Hepatocyte (in vitro differentiated cells): Measurements from ENCODE around the gene ITPR1. TPM values are rescaled to one million over a fixed set of nuclear protein-coding genes. Genes with fewer than 3 reads are reported as not detected.
A peak's percentile ranks its signal among the peaks of the same experiment; 100 is the strongest.

Experiments used
- DNase-seq: peaks from one replicate; pipeline ENCODE4 v3.0.0-alpha.2; 2016; ENCODE audit warnings: low spot score
- H2AFZ ChIP-seq: fragments of 200-600 bp; sonication (generic); 2 replicates; pipeline ENCODE4 v1.6.0; 2016; ENCODE audit warnings: antibody characterized with exemption, mild to moderate bottlenecking
- H3K27ac ChIP-seq: fragments of 200-600 bp; sonication (generic); 2 replicates; pipeline ENCODE4 v1.5.1; 2016; ENCODE audit warnings: mild to moderate bottlenecking
- H3K27me3 ChIP-seq: fragments of 200-600 bp; sonication (generic); 2 replicates; pipeline ENCODE4 v1.6.1; 2016
- H3K36me3 ChIP-seq: fragments of 200-600 bp; sonication (generic); replicated peaks from 2 replicates; pipeline ENCODE4 v1.5.1; 2016; ENCODE audit warnings: low read depth; ENCODE audit not compliant: insufficient read depth
- H3K4me1 ChIP-seq: fragments of 200-600 bp; sonication (generic); 2 replicates; pipeline ENCODE4 v1.5.1; 2016; ENCODE audit warnings: mild to moderate bottlenecking, moderate library complexity; ENCODE audit not compliant: insufficient read depth
- H3K4me2 ChIP-seq: fragments of 200-600 bp; sonication (generic); 2 replicates; pipeline ENCODE4 v1.6.0; 2016
- H3K4me3 ChIP-seq: fragments of 200-600 bp; sonication (generic); 2 replicates; pipeline ENCODE4 v1.5.1; 2016; ENCODE audit warnings: mild to moderate bottlenecking
- H3K79me2 ChIP-seq: fragments of 200-600 bp; sonication (generic); 2 replicates; pipeline ENCODE4 v1.6.0; 2017; ENCODE audit warnings: mild to moderate bottlenecking
- H3K9me2 ChIP-seq: fragments of 200-600 bp; sonication (generic); replicated peaks from 2 replicates; pipeline ENCODE4 v1.6.0; 2017; ENCODE audit warnings: mild to moderate bottlenecking; ENCODE audit not compliant: insufficient read depth
- H3K9me3 ChIP-seq: fragments of 200-600 bp; sonication (generic); 2 replicates; pipeline ENCODE4 v1.5.1; 2016; ENCODE audit warnings: low read depth, mild to moderate bottlenecking
- H4K20me1 ChIP-seq: fragments of 200-600 bp; sonication (generic); 2 replicates; pipeline ENCODE4 v1.6.0; 2016; ENCODE audit warnings: mild to moderate bottlenecking; ENCODE audit not compliant: insufficient read depth, poor library complexity, severe bottlenecking
- CTCF ChIP-seq: fragments of 200-600 bp; sonication (generic); IDR thresholded peaks from 2 replicates; pipeline ENCODE4 v1.5.1; 2016; ENCODE audit warnings: antibody characterized with exemption, mild to moderate bottlenecking; ENCODE audit not compliant: poor library complexity
- EZH2 ChIP-seq: fragments of 200-600 bp; sonication (generic); IDR thresholded peaks from 2 replicates; pipeline ENCODE4 v1.6.1; 2016; ENCODE audit warnings: antibody characterized with exemption, mild to moderate bottlenecking, borderline replicate concordance
- EZH2phosphoT487 ChIP-seq: fragments of 200-600 bp; sonication (generic); IDR thresholded peaks from one replicate; pipeline ENCODE4 v1.6.1; 2018; ENCODE audit warnings: antibody characterized with exemption, mild to moderate bottlenecking, low read depth, moderate library complexity; ENCODE audit not compliant: unreplicated experiment, severe bottlenecking
- WGBS: methylation state at CpG from one replicate; pipeline ENCODE4 v1.1.6; 2016; ENCODE audit warnings: low lambda C conversion rate; ENCODE audit errors: missing lambda C conversion rate; 5-methylcytosine and 5-hydroxymethylcytosine counted together
- polyA plus RNA-seq: library from polyadenylated mRNA; unstranded; fragments of >200 nt; fragmentation: Nextera tagmentation; extraction: Ambion mirVana; gene quantifications from 2 replicates; pipeline ENCODE4 v1.2.1, GENCODE V29; 2016
- total RNA-seq: library from RNA; depleted of rRNA; stranded (reverse); fragments of >200 nt; gene quantifications from 2 replicates; pipeline ENCODE4 v1.2.3, GENCODE V29; 2014

Gene ITPR1
- total and polyA plus RNA-seq, 2 experiments from 2014 or later = 46.8 to 90.8 TPM

- H3K27ac ChIP-seq = no peak overlapping the region
- H3K79me2 ChIP-seq = peaks cover 18% of the 10 kb centered on the region
- H3K9me2 ChIP-seq = no peaks in the 10 kb centered on the region
- H3K4me1 ChIP-seq = peaks cover 41% of the 10 kb centered on the region
- H4K20me1 ChIP-seq = no peaks in the 10 kb centered on the region
- 73% methylated on average over 5 of the region's 5 CpGs for WGBS
- no peak overlapping the region for H2AFZ ChIP-seq
- no peaks in the 10 kb centered on the region for H3K27me3 ChIP-seq
- no peak overlapping the region for H3K4me2 ChIP-seq
- no peak for TF ChIP-seq CTCF
- TF ChIP-seq EZH2phosphoT487 = no peak
- TF ChIP-seq EZH2 = no peak
- no peak overlapping the region for H3K4me3 ChIP-seq
- DNase-seq = no peak
- no peaks in the 10 kb centered on the region for H3K9me3 ChIP-seq
- no peaks in the 10 kb centered on the region for H3K36me3 ChIP-seq
Observed at GRCh38 chr3:4503050-4503449, 9.9 kb downstream of the ITPR1 start.

GRCh38 chr3:4504340-4505261 lies 11.5 kb downstream of the ITPR1 start:
- no peak overlapping the region for H3K4me3 ChIP-seq
- 65% methylated on average over 14 of the region's 14 CpGs for WGBS
- peaks cover 41% of the 10 kb centered on the region for H3K4me1 ChIP-seq

GRCh38 chr3:4505688-4506558 lies 12.8 kb downstream of the ITPR1 start:
- no peaks in the 10 kb centered on the region for H3K27me3 ChIP-seq
- H2AFZ ChIP-seq = no peak overlapping the region
- peak overlapping the region; percentile 43 for H3K4me2 ChIP-seq
- TF ChIP-seq EZH2phosphoT487 (no peak), CTCF (no peak), EZH2 (no peak)
- H3K36me3 ChIP-seq = peaks cover 3% of the 10 kb centered on the region
- H3K27ac ChIP-seq = peak overlapping the region; percentile 43
- H3K4me3 ChIP-seq = no peak overlapping the region
- no peaks in the 10 kb centered on the region for H3K9me3 ChIP-seq
- WGBS = 74% methylated on average over 6 of the region's 6 CpGs
- H3K9me2 ChIP-seq = no peaks in the 10 kb centered on the region
- peaks cover 41% of the 10 kb centered on the region for H3K4me1 ChIP-seq
- H3K79me2 ChIP-seq = peaks cover 46% of the 10 kb centered on the region
- no peaks in the 10 kb centered on the region for H4K20me1 ChIP-seq
- DNase-seq = no peak

More at GRCh38 chr3:4504340-4505261, 11.5 kb downstream of the ITPR1 start:
- peak overlapping the region; percentile 48 for H3K27ac ChIP-seq
- H3K79me2 ChIP-seq = peaks cover 33% of the 10 kb centered on the region
- no peak for DNase-seq
- H3K27me3 ChIP-seq = no peaks in the 10 kb centered on the region
- peak overlapping the region; percentile 54 for H3K4me2 ChIP-seq
- H3K36me3 ChIP-seq = peaks cover 3% of the 10 kb centered on the region
- H4K20me1 ChIP-seq = no peaks in the 10 kb centered on the region
- H3K9me3 ChIP-seq = no peaks in the 10 kb centered on the region
- no peaks in the 10 kb centered on the region for H3K9me2 ChIP-seq
- H2AFZ ChIP-seq = no peak overlapping the region
- no peak for TF ChIP-seq EZH2phosphoT487
- TF ChIP-seq EZH2 = no peak
- no peak for TF ChIP-seq CTCF
